Right lobe of liver (tissue), 6 donors: ENCODE results near the gene MTHFD2L. TPM values are rescaled to one million over a fixed set of nuclear protein-coding genes. Genes with fewer than 3 reads are reported as not detected.

Source experiments
- ATAC-seq, 4 donors: fragments of 200-7000 bp; cut with Tn5 transposase; one replicate each; pipeline ENCODE4 v1.9.1; 2020; ENCODE audit warnings: mild to moderate bottlenecking in 4 of 4, moderate library complexity in 4 of 4
- DNase-seq, 3 donors: peaks; one replicate each; pipeline ENCODE4 v3.0.0-alpha.2; 2020
- H3K27ac ChIP-seq, 3 donors: fragments of 200-600 bp; one replicate each; pipeline ENCODE4 v1.8.0; 2022
- H3K27me3 ChIP-seq, 2 donors: fragments of 200-600 bp; one replicate each; pipeline ENCODE4 v1.8.0; 2022
- H3K36me3 ChIP-seq, 4 donors: fragments of 200-600 bp; sonication (generic) in 1 of 4; one replicate each; pipeline versions ENCODE4 v1.5.1 to v1.8.0; 2017 to 2022; ENCODE audit warnings: control low read depth in 1 of 4
- H3K4me1 ChIP-seq, 4 donors: fragments of 200-600 bp; sonication (generic) in 1 of 4; one replicate each; pipeline versions ENCODE4 v1.5.1 to v1.8.0; 2017 to 2022; ENCODE audit warnings: control low read depth in 1 of 4
- H3K4me3 ChIP-seq, 3 donors: fragments of 200-600 bp; one replicate each; pipeline ENCODE4 v1.8.0; 2022
- H3K9me3 ChIP-seq, 4 donors: fragments of 200-600 bp; sonication (generic) in 1 of 4; one replicate each; pipeline versions ENCODE4 v1.5.1 to v1.8.0; 2017 to 2022; ENCODE audit warnings: control low read depth in 1 of 4
- CTCF ChIP-seq, 4 donors: fragments of 200-600 bp in 3 of 4; fragments of 450-650 bp in 1 of 4; IDR thresholded peaks; one replicate each; pipeline versions ENCODE4 v1.5.1 to v1.8.0; 2016 to 2022; ENCODE audit warnings: antibody characterized with exemption in 4 of 4, mild to moderate bottlenecking in 2 of 4
- POLR2A ChIP-seq: fragments of 450-650 bp; IDR thresholded peaks from one replicate; pipeline ENCODE4 v1.6.1; 2017; ENCODE audit warnings: antibody characterized with exemption, mild to moderate bottlenecking
- WGBS: methylation state at CpG from one replicate; pipeline ENCODE4 v1.1.6; 2018; ENCODE audit warnings: low coverage, low lambda C conversion rate; ENCODE audit not compliant: insufficient coverage; ENCODE audit errors: missing lambda C conversion rate; 5-methylcytosine and 5-hydroxymethylcytosine counted together
- intact Hi-C, 2 donors: fragments of 100-400 bp; cut with DNase I; formaldehyde crosslinking; loops; one replicate each; pipeline versions ENCODE4 v1.11.2 to v1.14.1; 2022
- total RNA-seq, 6 experiments: library from RNA; depleted of rRNA in 2 of 6; stranded (reverse); fragments of >200 nt in 2 of 6; fragmentation: NEBNext Ultra II Directional in 3 of 6; extraction: Animal tissue kit (Norgen Biotek cat#: 25700) in 3 of 6; gene quantifications; one replicate each; pipeline versions ENCODE4 v1.1.0 to v1.2.4, GENCODE V29; 2016 to 2023
- donor health status: DM: no; HTN: yes; CAD: no.
- donor health status: DM: no; HTN: no; CAD: no.
- donor health status: DM: no; HTN: no; CAD: no.
- donor health status: DM: no; HTN: yes; CAD: no.
- donor health status: DM: no; HTN: yes; CAD: no.

Gene MTHFD2L
- total RNA-seq, 6 experiments from 2014 or later, result 18.8 to 45.5 (median 26.5) TPM

- DNase-seq (no peak), ATAC-seq (peak; percentile 26 to 41 (median 32))
- WGBS, result 52% methylated on average over 6 of the region's 6 CpGs
- Histone ChIP-seq H3K4me1 (peaks cover 0 to 44% (median 18%) of the 10 kb centered on the region in 4 donors), H3K27me3 (no peaks in the 10 kb centered on the region), H3K36me3 (no peaks in the 10 kb centered on the region), H3K27ac (peak overlapping the region; percentile 46 to 55 (median 49)), H3K9me3 (no peaks in the 10 kb centered on the region), H3K4me3 (no peak overlapping the region)
- intact Hi-C loops, result no loop called here
- TF ChIP-seq POLR2A, result no peak
- no peak for TF ChIP-seq CTCF (IDR thresholded peaks at IDR 0.05)
Measured at GRCh38 chr4:74109870-74110605, 47.9 kb upstream of the MTHFD2L start.

GRCh38 chr4:74110670-74111069 lies 47.2 kb upstream of the MTHFD2L start:
- no peak overlapping the region for H3K4me3 ChIP-seq
- intact Hi-C loops, result no loop called here
- no peaks in the 10 kb centered on the region for H3K9me3 ChIP-seq
- TF ChIP-seq POLR2A, result no peak
- TF ChIP-seq CTCF (IDR thresholded peaks at IDR 0.05), result no peak
- no peak for DNase-seq
- peaks cover 0 to 38% (median 15%) of the 10 kb centered on the region in 4 donors for H3K4me1 ChIP-seq
- no peaks in the 10 kb centered on the region for H3K27me3 ChIP-seq
- ATAC-seq, result no peak
- H3K36me3 ChIP-seq, result no peaks in the 10 kb centered on the region
- H3K27ac ChIP-seq, result peak overlapping the region in 2 of 3 donors; percentile 2 to 46

- 82% methylated on average over 3 of the region's 5 CpGs for WGBS
- H3K27ac ChIP-seq, result no peak overlapping the region
- H3K4me1 ChIP-seq, result peaks cover 0 to 30% (median 12%) of the 10 kb centered on the region in 4 donors
- no peak overlapping the region for H3K4me3 ChIP-seq
- DNase-seq (no peak), ATAC-seq (no peak)
- no peaks in the 10 kb centered on the region for H3K27me3 ChIP-seq
- intact Hi-C loops, result no loop called here
- no peaks in the 10 kb centered on the region for H3K36me3 ChIP-seq
- H3K9me3 ChIP-seq, result no peaks in the 10 kb centered on the region
- TF ChIP-seq CTCF (IDR thresholded peaks at IDR 0.05) (no peak), POLR2A (no peak)
Measured at GRCh38 chr4:74111306-74111975, 46.5 kb upstream of the MTHFD2L start.

- Histone ChIP-seq H3K4me1 (peaks cover 0 to 28% (median 13%) of the 10 kb centered on the region in 4 donors), H3K36me3 (no peaks in the 10 kb centered on the region), H3K27me3 (no peaks in the 10 kb centered on the region), H3K4me3 (no peak overlapping the region), H3K9me3 (no peaks in the 10 kb centered on the region), H3K27ac (no peak overlapping the region)
- TF ChIP-seq POLR2A (no peak), CTCF (IDR thresholded peaks at IDR 0.05) (no peak)
- DNase-seq, result no peak
- 100% methylated on average over 4 of the region's 5 CpGs for WGBS
- intact Hi-C loops, result no loop called here
- ATAC-seq, result no peak
Measured at GRCh38 chr4:74111990-74112389, 45.9 kb upstream of the MTHFD2L start.
